Fibroblast of skin of right quadriceps (primary cell): Measurements from ENCODE around the gene SMOC1.
"Not testable (repeated sequence)": the region's sequence is repeated elsewhere in the genome, so short reads cannot be mapped to it uniquely, and the experiment has no call there.

Experiments
- DNase-seq: peaks from one replicate; pipeline ENCODE4 v3.0.0-alpha.2; 2013

Gene SMOC1

DNA sequence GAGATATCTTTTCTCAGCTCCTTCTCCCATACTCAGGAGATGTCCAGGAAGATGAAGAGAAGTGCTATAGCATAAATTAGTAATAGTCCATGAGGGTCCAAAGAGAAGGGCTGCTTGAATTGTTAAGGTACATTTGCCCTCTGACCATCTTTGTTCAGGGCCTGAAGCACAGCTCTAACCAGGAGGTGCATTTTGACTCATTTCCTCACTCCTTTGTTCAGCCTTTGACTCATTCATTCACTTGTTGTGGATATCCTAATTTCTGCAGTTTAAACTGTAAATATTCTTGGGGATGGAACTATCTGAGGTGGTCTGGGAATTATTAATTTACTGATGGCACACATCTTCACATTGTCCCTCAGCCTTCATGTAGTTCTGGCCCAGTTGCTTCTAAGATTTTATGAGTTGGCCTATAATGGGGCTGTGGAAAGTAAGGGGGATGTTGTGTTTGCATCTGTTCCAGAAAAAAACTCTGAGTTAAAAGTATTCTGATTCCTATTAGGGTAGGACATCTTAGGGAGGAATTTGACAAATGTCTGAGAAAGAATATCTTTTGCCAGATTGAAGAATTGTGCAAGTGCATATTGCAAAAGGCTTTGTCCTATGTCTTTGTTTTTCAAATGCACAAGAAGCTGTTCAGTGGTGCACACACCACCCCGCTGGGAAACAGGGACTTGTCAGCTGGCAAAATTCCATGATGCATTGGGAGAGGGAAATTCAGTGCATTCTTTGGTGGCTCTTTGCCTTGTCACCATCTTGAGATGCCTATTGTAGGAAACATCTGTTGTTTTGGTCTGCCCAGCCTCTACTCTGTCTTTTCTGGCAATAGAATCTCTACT is 22.1 kb downstream of the SMOC1 start:
- no peak for DNase-seq

DNA sequence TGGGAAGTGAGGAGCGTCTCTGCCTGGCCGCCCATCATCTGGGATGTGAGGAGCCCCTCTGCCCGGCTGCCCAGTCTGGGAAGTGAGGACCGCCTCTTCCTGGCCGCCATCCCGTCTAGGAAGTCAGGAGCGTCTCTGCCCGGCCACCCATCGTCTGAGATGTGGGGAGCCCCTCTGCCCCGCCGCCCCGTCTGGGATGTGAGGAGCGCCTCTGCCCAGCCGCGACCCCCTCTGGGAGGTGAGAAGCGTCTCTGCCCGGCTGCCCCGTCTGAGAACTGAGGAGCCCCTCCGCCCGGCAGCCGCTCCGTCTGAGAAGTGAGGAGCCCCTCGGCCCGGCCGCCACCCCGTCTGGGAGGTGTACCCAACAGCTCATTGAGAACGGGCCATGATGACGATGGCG is 23.8 kb downstream of the SMOC1 start:
- DNase-seq: not testable (repeated sequence)

DNA sequence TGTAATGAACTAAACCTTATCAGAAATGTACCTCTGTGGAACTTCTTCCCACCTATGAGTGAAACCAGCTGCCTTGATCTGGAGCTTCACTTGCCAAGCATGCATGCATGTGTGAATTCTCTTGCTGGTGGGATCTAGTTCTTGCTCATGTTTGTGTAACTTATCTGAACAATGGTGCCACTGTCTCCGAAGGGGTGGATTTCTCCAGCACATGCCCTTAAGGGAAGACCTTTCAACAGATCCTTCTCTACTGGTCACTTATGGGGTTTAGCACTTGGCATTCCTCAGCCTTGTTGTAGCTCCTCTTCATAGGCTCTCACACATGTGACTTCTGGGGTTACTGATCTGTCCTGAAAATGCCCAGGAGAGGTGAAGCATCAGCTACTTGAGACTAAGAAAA is 25.0 kb downstream of the SMOC1 start:
- DNase-seq: no peak

GRCh38 chr14:69906201-69906600 is 27.0 kb downstream of the SMOC1 start:
- no peak for DNase-seq

DNA sequence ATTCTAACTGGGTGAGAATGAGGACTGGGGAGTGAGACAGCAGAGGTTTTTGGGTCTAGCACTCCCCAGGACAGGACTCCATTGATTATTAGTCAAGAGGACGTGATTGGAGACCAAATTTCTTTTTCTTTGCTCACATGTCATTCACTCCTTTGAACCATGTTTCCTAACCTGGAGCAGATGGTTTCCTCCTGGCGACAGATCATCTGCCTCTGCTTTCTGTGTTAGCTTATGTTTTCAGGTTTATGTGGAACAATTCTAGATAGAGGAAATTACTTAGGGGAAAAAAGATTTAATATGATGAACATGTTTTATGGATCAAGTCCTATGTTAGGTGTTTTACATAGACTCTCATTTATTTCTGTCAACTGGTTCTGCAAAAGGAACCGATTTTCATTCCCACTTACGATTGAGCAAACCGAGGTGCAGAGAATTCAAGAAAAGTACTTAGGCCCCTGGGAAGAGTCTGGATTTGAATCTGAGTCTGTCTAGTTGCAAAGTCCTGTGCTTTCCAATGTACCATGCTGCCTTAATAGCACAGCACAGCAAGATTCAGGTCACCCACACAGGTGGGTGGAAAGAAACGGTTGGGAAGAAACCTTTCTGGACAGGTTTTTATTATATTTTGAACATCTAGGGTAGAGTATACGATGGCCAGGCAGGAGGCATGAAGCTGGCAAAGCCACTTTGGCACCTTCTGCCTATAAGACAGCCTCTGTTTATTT is 30.8 kb downstream of the SMOC1 start:
- no peak for DNase-seq

DNA sequence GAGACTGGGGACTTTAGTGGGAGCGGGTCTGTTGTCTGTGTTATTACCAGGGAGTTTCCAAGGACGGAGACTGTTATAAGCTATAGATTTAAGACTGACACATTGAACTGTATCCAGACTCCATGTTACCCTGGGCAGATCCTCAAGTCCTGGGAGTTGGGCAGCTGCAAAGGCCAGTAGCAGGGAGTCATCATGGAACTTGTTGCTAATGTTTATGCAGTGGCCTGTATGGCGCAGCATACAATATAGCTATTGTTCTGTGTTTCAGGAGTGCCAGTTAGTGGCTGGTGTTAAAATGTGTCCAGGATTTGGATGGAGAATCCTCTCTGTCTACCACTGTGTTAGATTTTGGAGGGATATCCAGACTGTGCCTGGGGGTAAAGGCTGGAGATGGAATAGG is 31.7 kb downstream of the SMOC1 start:
- no peak for DNase-seq

DNA sequence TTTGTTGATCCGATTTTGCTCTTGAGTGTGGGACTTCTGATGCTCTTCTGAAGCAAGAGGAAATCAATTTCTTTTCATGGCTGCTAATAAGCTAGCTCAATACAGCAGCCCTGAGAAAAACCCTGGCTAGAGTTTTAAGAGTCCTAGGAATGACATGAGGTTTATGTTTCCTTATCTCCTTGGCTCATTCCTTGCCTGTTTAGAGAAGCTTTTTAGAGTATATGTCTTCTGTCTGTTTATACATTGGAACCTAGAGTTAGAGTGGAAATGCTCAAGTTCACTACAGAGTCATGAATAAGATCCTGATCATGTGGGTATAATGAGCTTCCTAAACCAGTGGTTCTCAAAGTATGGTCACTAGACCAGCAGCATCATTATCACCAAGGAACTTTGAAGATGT is 34.5 kb downstream of the SMOC1 start:
- no peak for DNase-seq

- no peak for DNase-seq
Measured at GRCh38 chr14:69916396-69916795, 37.2 kb downstream of the SMOC1 start.

- no peak for DNase-seq
Measured at GRCh38 chr14:69917287-69917686, 38.1 kb downstream of the SMOC1 start.

- DNase-seq: no peak
Measured at GRCh38 chr14:69919815-69920214, 40.6 kb downstream of the SMOC1 start.

DNA sequence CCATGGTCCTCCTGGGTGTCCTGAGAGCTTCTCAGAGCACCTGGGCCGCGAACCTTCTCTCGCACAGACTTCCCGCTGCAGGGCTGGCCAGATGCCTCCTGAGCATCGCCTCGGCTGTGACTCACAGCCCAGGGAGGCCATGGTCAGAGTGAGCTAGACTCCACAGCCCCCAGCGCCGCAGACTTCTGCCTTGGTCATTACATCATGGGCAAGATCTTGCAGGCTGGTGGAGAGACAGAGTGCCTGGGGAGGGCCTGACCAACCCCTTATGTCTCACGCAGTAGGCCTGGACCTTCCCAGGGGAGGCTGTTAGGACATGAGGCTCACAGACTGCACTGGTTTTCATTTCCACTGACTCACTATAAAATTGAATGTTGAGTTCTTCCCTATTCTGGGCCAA is 41.8 kb downstream of the SMOC1 start:
- peak; percentile 17 for DNase-seq

DNA sequence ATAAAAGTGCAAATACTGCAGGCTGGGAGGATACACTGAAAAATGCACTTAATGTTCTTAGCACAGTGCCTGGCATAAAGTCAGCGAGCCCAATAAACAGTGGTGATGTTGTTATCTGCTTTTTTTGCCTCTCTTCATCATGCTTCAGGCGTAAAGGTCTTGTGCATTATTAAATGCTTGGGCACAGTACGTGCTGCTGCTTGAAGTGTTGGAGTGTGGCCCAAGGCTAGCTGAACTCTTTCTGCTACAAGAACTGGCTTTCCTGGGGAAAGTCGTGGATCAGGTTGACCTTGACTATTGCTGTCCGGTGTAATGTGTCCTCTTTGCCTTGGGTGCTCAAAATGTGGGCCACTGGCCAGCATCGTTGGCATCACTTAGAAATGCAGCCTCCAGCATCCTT is 43.0 kb downstream of the SMOC1 start:
- no peak for DNase-seq

- DNase-seq: no peak
Measured at GRCh38 chr14:69924201-69924600, 45.0 kb downstream of the SMOC1 start.

DNA sequence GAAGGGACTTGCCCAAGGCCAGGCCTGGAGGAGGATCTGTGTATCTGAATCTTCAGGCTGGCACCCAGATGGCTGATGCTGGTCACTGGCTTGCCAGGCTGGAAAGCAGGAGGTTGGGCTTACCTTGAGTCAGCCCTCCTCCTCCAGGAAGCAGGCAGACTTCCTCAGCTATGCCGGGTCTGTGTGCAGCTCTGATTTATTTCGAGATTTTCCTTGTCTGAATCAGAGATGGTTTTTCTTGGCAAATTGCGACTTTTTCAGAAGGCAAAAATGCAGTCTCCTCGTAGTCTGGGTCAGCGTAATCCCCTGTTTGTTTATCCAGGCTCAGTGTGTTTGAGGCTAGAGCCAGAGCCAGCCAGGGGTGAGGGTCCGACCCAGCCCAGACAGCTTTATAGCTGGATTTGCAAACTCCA is 48.9 kb downstream of the SMOC1 start:
- DNase-seq: no peak

- no peak for DNase-seq
Measured at GRCh38 chr14:69930780-69931379, 51.7 kb downstream of the SMOC1 start.

DNA sequence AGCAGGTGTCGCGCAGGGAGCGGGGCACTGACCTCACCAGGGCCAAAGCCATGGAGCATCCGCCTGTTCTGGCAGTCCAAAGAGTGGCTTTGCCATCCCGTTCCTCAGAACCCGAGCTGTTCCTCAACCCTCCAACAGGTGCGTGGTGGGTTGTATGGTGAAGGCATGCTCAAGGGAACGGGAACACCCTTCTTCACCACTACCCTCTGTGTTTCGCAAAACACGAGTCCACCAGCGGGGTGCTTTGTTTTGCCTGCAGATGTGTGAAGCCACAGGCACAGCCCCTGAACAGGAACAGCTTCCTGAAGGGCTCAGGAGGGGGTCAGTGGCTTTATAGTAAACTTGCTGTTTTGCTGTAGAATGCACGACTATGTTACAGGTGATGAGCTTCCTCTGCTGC is 52.7 kb downstream of the SMOC1 start:
- no peak for DNase-seq

- no peak for DNase-seq
Measured at GRCh38 chr14:69932391-69932790, 53.2 kb downstream of the SMOC1 start.

- DNase-seq: no peak
Measured at GRCh38 chr14:69933623-69934275, 54.5 kb downstream of the SMOC1 start.

DNA sequence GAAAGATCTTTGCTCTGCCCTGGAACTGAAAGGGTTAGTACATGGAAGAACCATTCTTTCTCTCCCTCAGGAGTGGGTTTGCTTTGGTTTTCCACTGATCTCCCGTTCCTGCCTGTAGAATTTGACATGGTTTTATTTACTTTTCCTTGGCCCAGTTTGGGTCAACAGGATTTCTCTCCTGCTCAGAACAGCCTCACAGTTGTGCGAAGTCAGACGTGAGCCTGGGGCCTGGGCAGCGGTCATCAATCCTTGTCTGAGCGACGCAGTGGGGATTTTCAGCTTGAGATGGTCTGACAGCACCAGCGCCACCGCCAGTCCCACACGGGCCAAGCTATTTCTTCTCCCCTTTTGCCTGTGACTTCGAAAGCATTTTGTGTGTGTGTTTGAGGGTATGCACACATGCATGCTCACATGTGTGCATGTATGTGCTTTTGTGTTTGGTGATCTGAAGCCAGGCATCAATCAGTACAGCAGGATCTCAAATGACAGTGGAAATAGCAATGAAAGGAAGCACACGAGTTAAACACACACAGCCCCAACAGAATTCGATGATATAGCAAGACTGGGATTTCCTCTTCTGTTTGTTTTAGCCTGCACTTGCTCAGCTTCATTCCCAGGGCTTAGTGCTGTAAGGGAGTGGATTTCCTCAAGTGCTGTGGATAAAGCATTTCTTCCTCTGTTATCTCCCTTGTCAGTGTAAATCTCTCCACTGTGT is 58.3 kb downstream of the SMOC1 start:
- DNase-seq: no peak

GRCh38 chr14:69938751-69939150 is 59.5 kb downstream of the SMOC1 start:
- no peak for DNase-seq

DNA sequence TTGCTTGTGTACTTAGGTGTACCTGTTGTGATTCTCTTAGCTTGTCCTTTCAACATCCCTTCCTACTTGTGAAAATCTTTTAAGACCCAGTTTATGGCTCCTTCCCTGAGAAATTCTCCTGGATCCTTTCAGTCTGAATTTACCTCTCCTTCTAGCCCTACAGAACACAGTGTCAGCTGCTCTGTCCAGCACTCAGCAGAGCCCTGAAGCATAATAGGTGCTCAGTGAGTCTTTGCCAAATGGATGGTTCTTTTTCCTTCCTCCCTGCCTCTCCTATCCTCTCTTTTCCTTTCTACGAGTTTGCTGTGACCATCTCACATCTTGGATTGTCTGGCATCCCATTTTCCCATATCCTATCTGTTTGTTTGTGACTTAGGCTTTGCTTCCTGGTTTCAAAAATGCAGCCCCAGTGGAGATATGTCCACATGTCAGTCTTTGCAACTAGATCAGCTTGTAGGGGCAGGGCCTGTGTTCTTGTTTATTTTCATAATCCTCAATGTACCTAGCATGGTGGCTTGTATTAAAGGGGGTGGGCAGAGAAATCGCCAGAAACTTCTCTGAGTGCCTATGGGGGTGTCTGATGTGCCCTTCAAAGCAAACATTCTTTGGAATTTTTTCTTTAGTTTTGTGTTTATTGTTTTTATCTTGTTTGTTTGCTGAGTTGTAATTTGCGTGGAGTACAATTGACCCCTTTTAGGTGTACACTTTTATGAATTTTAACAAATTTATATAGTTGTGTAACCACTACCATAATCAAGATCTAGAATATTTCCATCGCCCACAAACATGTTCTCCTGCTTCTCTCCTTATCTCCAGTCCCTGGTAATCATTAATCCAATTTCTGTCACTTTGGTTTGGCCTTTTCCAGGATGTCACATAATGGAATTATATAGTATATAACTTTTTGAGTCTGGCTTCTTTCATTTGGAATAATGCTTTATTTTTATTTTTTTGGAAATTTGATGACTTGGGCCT is 62.8 kb downstream of the SMOC1 start:
- DNase-seq: no peak
